ENCODE results near the gene NOTCH2. TPM values are rescaled to one million over a fixed set of nuclear protein-coding genes. Genes with fewer than 3 reads are reported as not detected.

NOTCH2 gene
- total and polyA plus RNA-seq, 7 experiments from 2014 or later, result 25.4 to 143 (median 71.0) TPM

- ATAC-seq (no peak), DNase-seq (no peak)
- Mint-ChIP-seq H3K9me3 (no peaks in the 10 kb centered on the region), H3K4me3 (no peak overlapping the region), H3K27ac (peak overlapping the region in 2 of 9 donors; percentile 31 to 51), H3K36me3 (peaks cover 18 to 61% (median 42%) of the 10 kb centered on the region in 5 donors), H3K4me1 (peaks cover 5 to 20% (median 14%) of the 10 kb centered on the region in 7 donors), H3K27me3 (no peaks in the 10 kb centered on the region)
- Histone ChIP-seq H3K4me3 (ENCODE audit: low read length) (no peak overlapping the region), H3K27me3 (ENCODE audit: control insufficient read depth in 2 of 2, insufficient read depth in 2 of 2, low read length in 2 of 2) (no peaks in the 10 kb centered on the region), H3K36me3 (ENCODE audit: control insufficient read depth in 2 of 3, insufficient read depth in 3 of 3, low read length in 3 of 3) (peaks cover 3 to 35% (median 12%) of the 10 kb centered on the region in 3 experiments), H3K4me1 (ENCODE audit: control insufficient read depth in 2 of 2, insufficient read depth in 2 of 2, low read length in 2 of 2) (peaks cover 0 to 5% of the 10 kb centered on the region in 2 donors), H3K9me3 (ENCODE audit: control insufficient read depth in 2 of 3, low read length in 3 of 3) (no peaks in the 10 kb centered on the region), H3K27ac (ENCODE audit: low read depth, low read length) (no peak overlapping the region)
- CTCF ChIA-PET, result interaction anchor here (1.1 to 1.4 kb wide), 2 partner anchors 13 to 27 kb away, joined by 3 to 5 read pairs; no protein-coding TSS in a partner anchor
- intact Hi-C loops (cut with micrococcal nuclease), result loop anchor here in 1 of 2 donors (10.0 kb wide), 1 partner anchor 203 kb away; no protein-coding TSS in a partner anchor
- POLR2A ChIA-PET, result no interaction called here
Measured at GRCh38 chr1:119941392-119941791, 128.1 kb downstream of the NOTCH2 start.

- peaks cover 5 to 20% (median 14%) of the 10 kb centered on the region in 7 donors for H3K4me1 Mint-ChIP-seq
- H3K27me3 Mint-ChIP-seq, result no peaks in the 10 kb centered on the region
- H3K9me3 ChIP-seq (ENCODE audit: control insufficient read depth in 2 of 3, low read length in 3 of 3), result no peaks in the 10 kb centered on the region
- no peak overlapping the region for H3K4me3 ChIP-seq (ENCODE audit: low read length)
- peaks cover 22 to 67% (median 48%) of the 10 kb centered on the region in 5 donors for H3K36me3 Mint-ChIP-seq
- ATAC-seq (peak; percentile 54), DNase-seq (peak in 4 of 9 donors; percentile 15 to 38 (median 30))
- H3K36me3 ChIP-seq (ENCODE audit: control insufficient read depth in 2 of 3, insufficient read depth in 3 of 3, low read length in 3 of 3), result peaks cover 7 to 42% (median 12%) of the 10 kb centered on the region in 3 experiments
- CTCF ChIA-PET, result interaction anchor here (1.1 to 1.4 kb wide), 2 partner anchors 14 to 27 kb away, joined by 3 to 5 read pairs; no protein-coding TSS in a partner anchor
- intact Hi-C loops (cut with micrococcal nuclease), result loop anchor here in 1 of 2 donors (10.0 kb wide), 1 partner anchor 204 kb away; no protein-coding TSS in a partner anchor
- H3K4me1 ChIP-seq (ENCODE audit: control insufficient read depth in 2 of 2, insufficient read depth in 2 of 2, low read length in 2 of 2), result peaks cover 0 to 5% of the 10 kb centered on the region in 2 donors
- POLR2A ChIA-PET, result no interaction called here
- H3K27me3 ChIP-seq (ENCODE audit: control insufficient read depth in 2 of 2, insufficient read depth in 2 of 2, low read length in 2 of 2), result no peaks in the 10 kb centered on the region
- peak overlapping the region in 3 of 9 donors; percentile 10 to 64 (median 44) for H3K27ac Mint-ChIP-seq
- no peak overlapping the region for H3K4me3 Mint-ChIP-seq
- H3K27ac ChIP-seq (ENCODE audit: low read depth, low read length), result no peak overlapping the region
- no peaks in the 10 kb centered on the region for H3K9me3 Mint-ChIP-seq
Measured at GRCh38 chr1:119940697-119941096, 128.8 kb downstream of the NOTCH2 start.

- peaks cover 3 to 19% (median 13%) of the 10 kb centered on the region in 7 donors for H3K4me1 Mint-ChIP-seq
- Histone ChIP-seq H3K27ac (ENCODE audit: low read depth, low read length) (no peak overlapping the region), H3K27me3 (ENCODE audit: control insufficient read depth in 2 of 2, insufficient read depth in 2 of 2, low read length in 2 of 2) (no peaks in the 10 kb centered on the region), H3K9me3 (ENCODE audit: control insufficient read depth in 2 of 3, low read length in 3 of 3) (peaks cover 0 to 5% (median 0%) of the 10 kb centered on the region in 3 experiments), H3K36me3 (ENCODE audit: control insufficient read depth in 2 of 3, insufficient read depth in 3 of 3, low read length in 3 of 3) (peaks cover 12 to 73% (median 16%) of the 10 kb centered on the region in 3 experiments), H3K4me1 (ENCODE audit: control insufficient read depth in 2 of 2, insufficient read depth in 2 of 2, low read length in 2 of 2) (peaks cover 0 to 5% of the 10 kb centered on the region in 2 donors), H3K4me3 (ENCODE audit: low read length) (no peak overlapping the region)
- DNase-seq (no peak), ATAC-seq (no peak)
- CTCF ChIA-PET, result interaction anchor here (1.2 kb wide), 1 partner anchor 11 kb away, joined by 4 read pairs; no protein-coding TSS in a partner anchor
- POLR2A ChIA-PET, result interaction anchor here (0.6 kb wide), 1 partner anchor 19 kb away, joined by 3 read pairs; no protein-coding TSS in a partner anchor
- peaks cover 52 to 82% (median 69%) of the 10 kb centered on the region in 5 donors for H3K36me3 Mint-ChIP-seq
- no peaks in the 10 kb centered on the region for H3K27me3 Mint-ChIP-seq
- H3K4me3 Mint-ChIP-seq, result no peak overlapping the region
- H3K9me3 Mint-ChIP-seq, result peaks cover 2 to 25% (median 14%) of the 10 kb centered on the region in 11 donors
- no peak overlapping the region for H3K27ac Mint-ChIP-seq
- intact Hi-C loops (cut with micrococcal nuclease), result no loop called here
Measured at GRCh38 chr1:119937198-119937597, 132.3 kb downstream of the NOTCH2 start.

- intact Hi-C loops (cut with micrococcal nuclease), result no loop called here
- H3K27ac ChIP-seq (ENCODE audit: low read depth, low read length), result no peak overlapping the region
- peaks cover 0 to under 1% of the 10 kb centered on the region in 2 donors for H3K4me1 ChIP-seq (ENCODE audit: control insufficient read depth in 2 of 2, insufficient read depth in 2 of 2, low read length in 2 of 2)
- no peaks in the 10 kb centered on the region for H3K27me3 ChIP-seq (ENCODE audit: control insufficient read depth in 2 of 2, insufficient read depth in 2 of 2, low read length in 2 of 2)
- H3K9me3 ChIP-seq (ENCODE audit: control insufficient read depth in 2 of 3, low read length in 3 of 3), result peaks cover 0 to 5% (median 0%) of the 10 kb centered on the region in 3 experiments
- H3K9me3 Mint-ChIP-seq, result peaks cover 2 to 25% (median 14%) of the 10 kb centered on the region in 11 donors
- DNase-seq (no peak), ATAC-seq (no peak)
- ChIA-PET POLR2A (interaction anchor here (0.7 kb wide), 1 partner anchor 13 kb away, joined by 4 read pairs; no protein-coding TSS in a partner anchor), CTCF (interaction anchor here (1.1 to 1.2 kb wide), 2 partner anchors 12 to 32 kb away, joined by 3 to 4 read pairs; no protein-coding TSS in a partner anchor)
- peaks cover 0 to 7% (median 5%) of the 10 kb centered on the region in 7 donors for H3K4me1 Mint-ChIP-seq
- no peak overlapping the region for H3K4me3 Mint-ChIP-seq
- peaks cover 52 to 75% (median 66%) of the 10 kb centered on the region in 5 donors for H3K36me3 Mint-ChIP-seq
- peak overlapping the region in 2 of 9 donors; percentile 14 to 62 for H3K27ac Mint-ChIP-seq
- H3K36me3 ChIP-seq (ENCODE audit: control insufficient read depth in 2 of 3, insufficient read depth in 3 of 3, low read length in 3 of 3), result peaks cover 6 to 73% (median 16%) of the 10 kb centered on the region in 3 experiments
- H3K27me3 Mint-ChIP-seq, result no peaks in the 10 kb centered on the region
- H3K4me3 ChIP-seq (ENCODE audit: low read length), result no peak overlapping the region
Measured at GRCh38 chr1:119935915-119936314, 133.5 kb downstream of the NOTCH2 start.

GRCh38 chr1:119935373-119935772, 134.1 kb downstream of the NOTCH2 start:
- Mint-ChIP-seq H3K27ac (peak overlapping the region in 1 of 9 donors; percentile 14), H3K36me3 (peaks cover 51 to 71% (median 63%) of the 10 kb centered on the region in 5 donors), H3K4me3 (no peak overlapping the region), H3K27me3 (no peaks in the 10 kb centered on the region), H3K9me3 (peaks cover 2 to 25% (median 14%) of the 10 kb centered on the region in 11 donors), H3K4me1 (peaks cover 0 to 5% (median 1%) of the 10 kb centered on the region in 7 donors)
- peaks cover 6 to 70% (median 16%) of the 10 kb centered on the region in 3 experiments for H3K36me3 ChIP-seq (ENCODE audit: control insufficient read depth in 2 of 3, insufficient read depth in 3 of 3, low read length in 3 of 3)
- DNase-seq (no peak), ATAC-seq (no peak)
- H3K4me3 ChIP-seq (ENCODE audit: low read length), result no peak overlapping the region
- peaks cover 0 to 5% (median 0%) of the 10 kb centered on the region in 3 experiments for H3K9me3 ChIP-seq (ENCODE audit: control insufficient read depth in 2 of 3, low read length in 3 of 3)
- CTCF ChIA-PET, result no interaction called here
- intact Hi-C loops (cut with micrococcal nuclease), result no loop called here
- H3K4me1 ChIP-seq (ENCODE audit: control insufficient read depth in 2 of 2, insufficient read depth in 2 of 2, low read length in 2 of 2), result no peaks in the 10 kb centered on the region
- POLR2A ChIA-PET, result no interaction called here
- H3K27ac ChIP-seq (ENCODE audit: low read depth, low read length), result no peak overlapping the region
- no peaks in the 10 kb centered on the region for H3K27me3 ChIP-seq (ENCODE audit: control insufficient read depth in 2 of 2, insufficient read depth in 2 of 2, low read length in 2 of 2)

GRCh38 chr1:119933397-119933796, 136.1 kb downstream of the NOTCH2 start:
- Histone ChIP-seq H3K4me3 (ENCODE audit: low read length) (no peak overlapping the region), H3K36me3 (ENCODE audit: control insufficient read depth in 2 of 3, insufficient read depth in 3 of 3, low read length in 3 of 3) (peaks cover 0 to 66% (median 16%) of the 10 kb centered on the region in 3 experiments), H3K27me3 (ENCODE audit: control insufficient read depth in 2 of 2, insufficient read depth in 2 of 2, low read length in 2 of 2) (no peaks in the 10 kb centered on the region), H3K27ac (ENCODE audit: low read depth, low read length) (no peak overlapping the region), H3K4me1 (ENCODE audit: control insufficient read depth in 2 of 2, insufficient read depth in 2 of 2, low read length in 2 of 2) (no peaks in the 10 kb centered on the region), H3K9me3 (ENCODE audit: control insufficient read depth in 2 of 3, low read length in 3 of 3) (peaks cover 0 to 5% (median 0%) of the 10 kb centered on the region in 3 experiments)
- ChIA-PET POLR2A (no interaction called here), CTCF (no interaction called here)
- ATAC-seq (no peak), DNase-seq (no peak)
- Mint-ChIP-seq H3K27ac (no peak overlapping the region), H3K4me1 (peaks cover 0 to 4% (median 0%) of the 10 kb centered on the region in 7 donors), H3K4me3 (no peak overlapping the region), H3K36me3 (peaks cover 48 to 65% (median 57%) of the 10 kb centered on the region in 5 donors), H3K27me3 (no peaks in the 10 kb centered on the region), H3K9me3 (peaks cover 2 to 25% (median 14%) of the 10 kb centered on the region in 11 donors)
- intact Hi-C loops (cut with micrococcal nuclease), result loop anchor here in 1 of 2 donors (5.0 kb wide), 1 partner anchor 54 kb away; no protein-coding TSS in a partner anchor

Measured in naive thymus-derived CD4-positive, alpha-beta T cell (primary cell).